ENCODE results near the gene RBM10. TPM values are rescaled to one million over a fixed set of nuclear protein-coding genes. Genes with fewer than 3 reads are reported as not detected.
"Not testable (repeated sequence)": the region's sequence is repeated elsewhere in the genome, so short reads cannot be mapped to it uniquely, and the experiment has no call there.

The RBM10 gene
- 10 to 100 TPM; 46.1 to 66.2 (median 49.8) TPM for polyA plus RNA-seq (ENCODE audit: insufficient read length in 4 of 4)

GRCh38 chrX:47144626-47145394 is at the start of gene RBM10, which contains the start of gene NDUFB11:
Gene RBM10 (plus strand): TSS chrX:47145221. CDS start chrX:47147482, 2,261 bp downstream.
Gene NDUFB11 (minus strand): TSS chrX:47144702. CDS start chrX:47144679, 23 bp downstream.
- peak; percentile 73 to 81 (median 79) for DNase-seq (ENCODE audit: low read depth in 4 of 4, low spot score in 3 of 4)

GRCh38 chrX:47097018-47097417 is 48.0 kb upstream of the RBM10 start:
- no peak for DNase-seq (ENCODE audit: low read depth in 4 of 4, low spot score in 3 of 4)

- DNase-seq (ENCODE audit: low read depth in 4 of 4, low spot score in 3 of 4) = no peak
Measured at GRCh38 chrX:47098338-47099094, 46.5 kb upstream of the RBM10 start.

- no peak for DNase-seq (ENCODE audit: low read depth in 4 of 4, low spot score in 3 of 4)
Measured at GRCh38 chrX:47101206-47101605, 43.8 kb upstream of the RBM10 start.

- not testable (repeated sequence) for DNase-seq (ENCODE audit: low read depth in 4 of 4, low spot score in 3 of 4)
Measured at GRCh38 chrX:47110936-47111615, 33.9 kb upstream of the RBM10 start.

GRCh38 chrX:47112316-47112954 is 32.6 kb upstream of the RBM10 start:
- no peak for DNase-seq (ENCODE audit: low read depth in 4 of 4, low spot score in 3 of 4)

GRCh38 chrX:47116551-47117110 is 28.4 kb upstream of the RBM10 start:
- not testable (repeated sequence) for DNase-seq (ENCODE audit: low read depth in 4 of 4, low spot score in 3 of 4)

- not testable (repeated sequence) for DNase-seq (ENCODE audit: low read depth in 4 of 4, low spot score in 3 of 4)
Measured at GRCh38 chrX:47124466-47124865, 20.6 kb upstream of the RBM10 start.

- DNase-seq (ENCODE audit: low read depth in 4 of 4, low spot score in 3 of 4) = peak; percentile 85 to 91 (median 88)
Measured at GRCh38 chrX:47129157-47129898, 15.7 kb upstream of the RBM10 start.

GRCh38 chrX:47129899-47130358 is 15.1 kb upstream of the RBM10 start:
- DNase-seq (ENCODE audit: low read depth in 4 of 4, low spot score in 3 of 4) = no peak

- no peak for DNase-seq (ENCODE audit: low read depth in 4 of 4, low spot score in 3 of 4)
Measured at GRCh38 chrX:47133493-47133892, 11.5 kb upstream of the RBM10 start.

- not testable (repeated sequence) for DNase-seq (ENCODE audit: low read depth in 4 of 4, low spot score in 3 of 4)
Measured at GRCh38 chrX:47135650-47136049, 9.4 kb upstream of the RBM10 start.

- DNase-seq (ENCODE audit: low read depth in 4 of 4, low spot score in 3 of 4) = no peak
Measured at GRCh38 chrX:47138171-47138570, 6.8 kb upstream of the RBM10 start.

GRCh38 chrX:47143894-47144625 is 961 bp upstream of the RBM10 start:
- no peak for DNase-seq (ENCODE audit: low read depth in 4 of 4, low spot score in 3 of 4)

GRCh38 chrX:47145395-47146120 is 537 bp downstream of the RBM10 start:
- no peak for DNase-seq (ENCODE audit: low read depth in 4 of 4, low spot score in 3 of 4)

- DNase-seq (ENCODE audit: low read depth in 4 of 4, low spot score in 3 of 4) = no peak
Measured at GRCh38 chrX:47146121-47146935, 1.3 kb downstream of the RBM10 start.

All from left renal pelvis (tissue), 4 donors.